GM21717 (cell line): ENCODE data around the gene NDUFA11.
"Not testable (repeated sequence)": the region's sequence is repeated elsewhere in the genome, so short reads cannot be mapped to it uniquely, and the experiment has no call there.

ENCODE experiments used
- ATAC-seq: cut with Tn5 transposase; IDR thresholded peaks from one replicate; pipeline ENCODE4 v1.9.1; 2021; ENCODE audit warnings: mild to moderate bottlenecking, moderate library complexity; ENCODE audit not compliant: unreplicated experiment

The NDUFA11 gene

GRCh38 chr19:5891572-5891937 is 12.0 kb downstream of the NDUFA11 start:
- ATAC-seq = no peak

DNA sequence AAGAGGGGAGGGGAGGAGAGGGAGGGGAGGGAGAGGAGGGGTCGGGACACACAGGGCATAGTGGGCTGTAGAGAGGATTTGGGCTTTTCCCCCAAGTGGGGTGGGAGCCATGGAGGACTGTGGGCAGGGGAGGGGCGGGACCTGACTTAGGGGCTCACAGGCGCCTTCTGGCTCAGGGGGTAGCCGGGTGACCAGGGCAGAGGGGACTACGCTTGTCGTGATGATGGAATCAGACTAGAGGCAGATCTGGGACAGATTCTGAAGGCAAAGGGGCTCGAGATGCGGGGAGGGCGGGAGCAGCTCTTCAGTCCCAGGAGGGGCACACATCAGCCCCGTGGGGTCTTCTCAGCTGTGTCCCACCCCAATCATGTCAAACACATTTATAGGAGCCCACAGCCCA is 13.5 kb downstream of the NDUFA11 start:
- no peak for ATAC-seq

GRCh38 chr19:5889288-5889971 is 14.2 kb downstream of the NDUFA11 start:
- no peak for ATAC-seq

DNA sequence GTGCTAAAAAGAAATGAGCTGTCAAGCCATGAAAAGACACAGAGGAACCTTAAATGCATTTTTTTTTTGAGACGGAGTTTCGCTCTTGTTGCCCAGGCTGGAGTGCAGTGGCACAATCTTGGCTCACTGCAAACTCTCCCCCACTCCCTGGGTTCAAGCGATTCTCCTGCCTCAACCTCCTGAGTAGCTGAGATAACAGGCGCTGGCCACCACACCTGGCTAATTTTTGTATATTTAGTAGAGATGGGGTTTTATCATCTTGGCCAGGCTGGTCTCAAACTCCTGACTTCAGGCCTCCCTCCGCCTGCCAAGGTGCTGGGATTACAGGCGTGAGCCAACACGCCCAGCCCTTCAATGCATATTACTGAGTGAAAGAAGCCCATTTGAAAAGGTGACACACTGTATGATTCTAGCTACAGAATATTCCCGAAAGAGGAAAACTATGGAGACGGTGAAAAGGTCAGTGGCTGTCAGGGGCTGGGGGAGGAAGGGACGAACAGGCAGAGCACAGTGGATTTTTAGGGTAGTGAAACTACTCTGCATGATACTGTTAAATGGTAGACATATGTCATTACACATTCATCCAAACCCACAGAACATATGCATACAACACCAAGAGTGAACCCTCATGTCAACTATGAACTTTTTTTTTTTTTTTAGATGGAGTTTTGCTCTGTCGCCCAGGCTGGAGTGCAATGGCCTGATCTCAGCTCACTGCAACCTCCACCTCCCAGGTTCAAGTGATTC is 19.4 kb downstream of the NDUFA11 start:
- not testable (repeated sequence) for ATAC-seq

DNA sequence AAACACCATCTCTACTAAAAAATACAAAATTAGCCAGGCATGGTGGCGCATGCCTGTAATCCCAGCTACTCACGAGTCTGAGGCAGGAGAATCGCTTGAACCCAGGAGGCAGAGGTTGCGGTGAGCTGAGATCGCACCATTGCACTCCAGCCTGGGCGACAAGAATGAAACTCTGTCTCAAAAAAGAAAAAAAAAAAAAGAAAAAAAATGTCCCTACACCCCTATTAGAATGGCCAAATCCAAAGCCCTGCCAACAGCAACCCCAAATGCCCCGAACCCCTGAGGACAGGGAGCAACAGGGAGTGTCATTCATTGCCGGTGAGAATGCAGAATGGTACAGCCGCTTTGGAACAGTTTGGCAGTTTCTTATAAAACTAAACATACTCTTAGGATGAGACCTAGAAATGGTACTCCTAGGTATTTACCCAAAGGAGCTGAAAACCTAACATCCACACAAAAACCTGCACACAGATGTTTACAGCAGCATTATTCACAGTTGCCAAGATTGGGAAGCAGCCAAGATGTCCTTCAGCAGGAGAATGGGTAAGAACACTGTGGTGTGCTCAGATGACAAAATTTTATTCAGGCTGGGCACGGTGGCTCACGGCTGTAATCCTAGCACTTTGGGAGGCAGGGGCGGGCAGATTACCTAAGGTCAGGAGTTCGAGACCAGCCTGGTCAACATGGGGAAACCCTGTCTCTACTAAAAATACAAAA is 20.3 kb downstream of the NDUFA11 start:
- ATAC-seq = not testable (repeated sequence)

GRCh38 chr19:5882421-5882968 is 21.1 kb downstream of the NDUFA11 start:
- no peak for ATAC-seq

- no peak for ATAC-seq
Measured at GRCh38 chr19:5881543-5882299, 21.9 kb downstream of the NDUFA11 start.

DNA sequence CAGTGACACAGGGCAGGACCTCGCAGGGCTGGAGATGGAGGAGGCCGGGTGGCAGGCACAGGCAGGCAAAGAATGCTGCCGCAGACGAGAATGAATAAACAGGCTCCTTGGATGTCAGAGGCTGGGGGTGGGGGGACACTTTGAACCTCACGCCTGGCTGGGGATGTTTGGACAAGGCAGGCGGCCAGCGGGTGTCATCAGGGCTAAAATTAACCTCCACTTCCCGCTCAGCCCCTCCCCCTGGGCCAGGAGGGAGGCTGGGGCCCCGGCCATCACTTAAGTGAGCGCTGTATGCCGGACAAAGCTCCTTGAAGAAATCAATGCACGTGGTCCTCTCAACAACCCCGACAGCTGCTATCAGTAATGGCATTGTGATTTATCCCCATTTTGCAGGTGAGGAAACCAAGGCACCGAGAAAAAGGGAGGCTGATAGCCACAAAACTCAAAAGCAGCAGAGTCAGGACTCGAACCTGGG is 22.9 kb downstream of the NDUFA11 start:
- ATAC-seq = no peak

- ATAC-seq = no peak
Measured at GRCh38 chr19:5880196-5880595, 23.4 kb downstream of the NDUFA11 start.

DNA sequence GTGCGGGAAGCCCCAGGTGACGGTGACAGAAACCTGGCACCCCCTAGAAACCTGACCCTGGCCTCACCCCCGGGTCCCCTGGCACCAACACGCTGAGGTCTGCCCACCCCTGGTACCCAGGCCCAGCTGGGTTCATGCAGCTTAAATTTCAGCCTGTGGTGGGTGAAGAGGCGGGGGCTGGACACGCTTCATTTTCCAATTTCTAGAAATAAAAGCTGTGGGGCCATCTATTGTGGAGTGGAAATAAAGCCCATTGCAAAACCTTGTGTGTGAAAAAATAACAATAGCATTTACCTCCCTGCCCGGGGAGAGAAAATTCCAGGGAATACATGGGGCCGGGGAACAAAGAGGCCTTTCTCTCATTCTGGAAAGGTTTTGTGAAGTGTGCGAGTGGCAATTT is 25.7 kb downstream of the NDUFA11 start:
- ATAC-seq = no peak

DNA sequence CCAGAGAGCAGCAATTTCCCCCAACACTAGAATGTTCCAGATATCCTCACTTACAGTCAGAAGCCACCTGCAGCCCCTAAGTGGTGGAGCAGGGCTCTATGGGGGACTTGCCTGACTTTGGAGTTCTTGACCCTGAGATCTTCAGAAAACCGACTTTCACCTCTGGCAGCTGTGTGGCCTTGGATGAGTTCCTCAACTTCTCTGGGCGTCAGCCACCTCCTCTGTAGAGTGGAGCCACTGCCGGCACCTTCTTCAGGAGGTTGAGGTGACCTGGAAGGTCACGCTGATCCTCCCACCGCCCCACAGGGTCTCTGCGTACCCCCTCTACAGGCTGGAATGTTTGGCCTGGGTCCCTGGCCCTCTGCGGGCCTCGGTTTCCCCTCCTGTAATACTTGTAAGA is 26.2 kb downstream of the NDUFA11 start:
- no peak for ATAC-seq

GRCh38 chr19:5874496-5874895 is 29.1 kb downstream of the NDUFA11 start:
- not testable (repeated sequence) for ATAC-seq

DNA sequence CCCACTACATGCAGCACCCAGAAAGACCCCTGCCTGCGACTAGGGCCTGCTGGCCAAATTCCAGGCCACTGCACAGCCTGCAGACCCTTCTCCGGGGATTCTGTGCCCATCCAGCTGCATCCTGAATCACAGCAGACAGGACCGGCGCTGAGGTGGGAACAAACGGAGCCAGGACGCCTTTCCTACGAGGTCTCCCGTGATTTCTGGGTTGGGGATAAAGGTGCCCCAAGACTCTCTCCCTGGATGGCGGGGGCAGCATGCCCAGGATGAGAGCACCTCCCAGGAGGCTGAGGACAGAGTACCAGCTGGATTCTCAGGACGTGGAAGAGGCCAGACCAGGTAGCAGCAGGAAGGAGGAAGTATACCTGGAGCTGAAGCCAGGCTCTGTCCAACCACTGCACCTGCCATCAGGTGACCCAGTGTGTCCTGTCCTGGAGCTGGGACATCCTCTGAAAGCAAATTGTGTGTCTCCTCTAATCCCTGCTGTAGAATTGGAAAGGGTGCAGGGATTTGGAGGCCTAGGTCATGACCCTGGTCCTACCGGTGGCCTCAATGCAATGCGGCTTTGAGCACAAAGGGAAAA is 29.9 kb downstream of the NDUFA11 start:
- no peak for ATAC-seq

GRCh38 chr19:5870986-5871394 is 32.6 kb downstream of the NDUFA11 start:
- ATAC-seq = no peak

DNA sequence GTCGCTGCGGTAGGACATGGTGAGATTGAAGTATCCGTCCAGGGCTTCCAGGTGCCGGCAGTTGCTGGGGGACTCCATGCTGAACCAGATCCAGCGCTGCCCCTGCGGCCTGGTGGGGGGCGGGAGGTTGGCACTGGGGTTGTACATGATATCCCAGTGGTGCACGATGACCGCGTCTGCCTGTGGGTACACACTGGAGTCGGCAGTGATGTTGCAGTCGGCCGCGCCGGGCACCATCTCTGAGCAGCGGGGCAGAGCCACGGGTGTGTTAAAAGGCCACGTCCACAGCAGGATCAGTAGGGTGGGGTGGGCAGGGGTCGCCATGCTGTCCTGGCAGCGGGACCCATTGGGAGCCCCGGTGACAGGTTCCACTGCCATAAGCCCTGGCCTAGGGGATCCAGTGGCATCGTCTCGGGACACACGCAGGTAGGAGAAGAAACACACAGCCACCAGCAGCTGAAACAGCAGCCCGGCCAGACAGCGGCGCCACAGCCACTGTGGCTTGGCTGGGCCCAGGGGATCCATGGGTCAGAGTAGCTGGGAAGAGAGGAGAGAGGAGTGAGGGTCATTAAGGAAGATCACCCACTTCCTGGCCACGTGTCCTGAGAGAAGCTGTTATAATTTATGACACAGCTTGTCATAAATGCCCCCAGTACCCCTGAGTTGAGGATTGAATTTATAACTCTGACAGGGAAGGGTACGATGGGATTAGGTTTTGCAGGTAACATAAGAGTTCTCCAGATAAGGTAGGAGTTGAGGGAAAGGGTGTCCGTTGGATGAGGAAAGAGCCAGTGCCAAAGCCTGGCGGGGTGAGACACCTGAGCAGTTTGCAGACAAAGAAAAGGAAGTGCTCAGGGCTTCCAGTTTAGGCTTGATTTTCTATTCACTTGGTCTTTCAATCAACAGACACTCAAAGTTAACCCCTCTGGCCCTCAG is 36.1 kb downstream of the NDUFA11 start:
- ATAC-seq = no peak

GRCh38 chr19:5865772-5866171 is 37.8 kb downstream of the NDUFA11 start:
- ATAC-seq = no peak

- ATAC-seq = no peak
Measured at GRCh38 chr19:5864725-5865486, 38.7 kb downstream of the NDUFA11 start.

DNA sequence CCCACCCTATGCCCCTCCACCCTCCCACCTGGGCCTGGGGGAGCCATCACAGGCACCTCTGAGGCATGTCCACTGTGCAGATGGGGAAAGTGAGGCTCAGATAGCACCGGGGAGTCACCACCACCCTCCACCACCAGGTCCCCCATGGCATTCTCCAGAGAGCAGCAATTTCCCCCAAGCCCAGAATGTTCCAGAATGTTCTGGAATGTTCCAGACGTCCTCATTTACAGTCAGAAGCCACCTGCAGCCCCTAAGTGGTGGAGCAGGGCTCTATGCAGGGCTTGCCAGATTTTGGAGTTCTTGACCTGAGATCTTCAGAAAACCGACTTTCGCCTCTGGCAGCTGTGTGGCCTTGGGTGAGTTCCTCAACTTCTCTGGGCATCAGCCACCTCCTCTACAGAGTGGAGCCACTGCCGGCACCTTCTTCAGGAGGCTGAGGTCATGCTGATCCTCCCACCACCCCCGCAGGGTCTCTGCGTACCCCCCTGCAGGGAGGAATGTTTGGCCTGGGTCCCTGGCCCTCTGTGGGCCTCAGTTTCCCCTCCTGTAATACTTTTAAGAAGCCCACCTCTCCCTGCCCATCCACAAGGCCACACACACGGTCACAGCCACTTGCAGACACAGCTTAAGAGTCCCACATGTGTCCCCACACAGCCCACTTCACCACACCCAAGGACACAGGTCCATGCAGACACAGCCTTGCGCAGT is 39.4 kb downstream of the NDUFA11 start:
- no peak for ATAC-seq
